Colonic mucosa (tissue), 4 donors: ENCODE results near the gene TPST1. TPM values are rescaled to one million over a fixed set of nuclear protein-coding genes. Genes with fewer than 3 reads are reported as not detected.
"Not testable (repeated sequence)": the region's sequence is repeated elsewhere in the genome, so short reads cannot be mapped to it uniquely, and the experiment has no call there.

ENCODE experiments used
- DNase-seq: peaks from one replicate; pipeline ENCODE4 v3.0.0-alpha.2; 2020
- H3K27ac ChIP-seq: fragments of 200-600 bp; one replicate; pipeline ENCODE4 v1.8.0; 2021
- H3K27me3 ChIP-seq: fragments of 200-600 bp; one replicate; pipeline ENCODE4 v1.8.0; 2021
- H3K36me3 ChIP-seq: fragments of 200-600 bp; one replicate; pipeline ENCODE4 v1.8.0; 2021
- H3K4me1 ChIP-seq: fragments of 200-600 bp; one replicate; pipeline ENCODE4 v1.8.0; 2021; ENCODE audit warnings: mild to moderate bottlenecking
- H3K4me3 ChIP-seq: fragments of 200-600 bp; one replicate; pipeline ENCODE4 v1.8.0; 2021
- H3K9ac ChIP-seq, 2 donors: one replicate each; pipeline ENCODE4 v1.7.0; 2013; ENCODE audit warnings: control low read depth in 2 of 2, low read depth in 2 of 2, low read length in 2 of 2
- H3K9me3 ChIP-seq: fragments of 200-600 bp; one replicate; pipeline ENCODE4 v1.8.0; 2021
- CTCF ChIP-seq: fragments of 200-600 bp; IDR thresholded peaks from one replicate; pipeline ENCODE4 v1.8.0; 2022; ENCODE audit warnings: antibody characterized with exemption, mild to moderate bottlenecking
- intact Hi-C: fragments of 100-400 bp; cut with DNase I; formaldehyde crosslinking; loops from one replicate; pipeline ENCODE4 v1.14.1; 2022
- total RNA-seq, 2 donors: library from RNA; stranded (reverse); fragmentation: NEBNext Ultra II Directional in 1 of 2; extraction: Animal tissue kit (Norgen Biotek cat#: 25700) in 1 of 2; gene quantifications; one replicate each; pipeline ENCODE4 v1.2.1, GENCODE V29; 2021
- donor health status: healthy.
- donor health status: DM: no; HTN: no; CAD: no.
- donor health status: DM: no; HTN: no; CAD: no.

TPST1 gene
- total RNA-seq, 2 donors from 2014 or later, result 3.6 to 6.1 TPM

DNA sequence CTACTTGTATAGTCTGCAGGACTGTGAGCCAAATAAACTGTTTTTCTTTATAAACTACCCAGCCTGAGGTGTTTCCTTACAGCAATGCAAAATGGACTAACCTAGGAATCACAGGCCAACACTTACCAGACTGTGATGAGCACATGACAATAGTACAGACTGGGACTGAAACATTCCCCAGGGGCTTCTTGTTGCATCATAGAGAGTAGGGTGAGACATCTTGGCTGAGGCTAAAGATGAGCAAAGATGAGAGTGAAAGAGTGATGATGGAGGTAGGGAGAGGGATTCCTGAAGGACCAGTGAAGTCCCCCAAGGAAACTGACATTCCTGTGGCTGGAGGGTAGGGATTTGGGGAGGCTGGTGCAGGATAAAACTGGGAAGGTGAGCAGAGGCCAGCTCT is 194.4 kb downstream of the TPST1 start:
- DNase-seq, result no peak
- intact Hi-C loops, result no loop called here

DNA sequence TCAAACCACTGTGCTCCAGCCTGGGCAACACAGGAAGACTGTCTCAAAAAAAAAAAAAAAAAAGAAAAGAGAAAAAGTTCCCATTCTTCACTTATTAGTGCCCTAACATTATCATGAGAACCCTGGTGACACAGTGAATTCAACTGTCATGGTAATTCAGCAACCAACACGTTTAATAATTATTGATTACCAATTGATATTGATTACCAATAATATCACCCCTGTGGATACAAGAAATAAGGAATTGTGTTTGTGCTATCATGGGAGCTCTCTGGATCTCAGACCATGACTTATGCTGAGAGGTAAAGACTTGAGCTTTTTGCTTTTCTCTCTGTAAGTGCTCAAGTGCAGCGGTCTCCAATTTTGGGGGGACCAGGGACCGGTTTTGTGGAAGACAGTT is 195.3 kb downstream of the TPST1 start:
- no peaks in the 10 kb centered on the region for H3K9me3 ChIP-seq
- intact Hi-C loops, result no loop called here
- no peak overlapping the region for H3K4me3 ChIP-seq
- no peak for DNase-seq
- no peaks in the 10 kb centered on the region for H3K27me3 ChIP-seq
- TF ChIP-seq CTCF, result no peak
- H3K4me1 ChIP-seq, result no peaks in the 10 kb centered on the region
- H3K27ac ChIP-seq, result no peak overlapping the region
- H3K36me3 ChIP-seq, result no peaks in the 10 kb centered on the region
- H3K9ac ChIP-seq, result no peak overlapping the region

More for the DNA sequence above, 194.4 kb downstream of the TPST1 start:
- Histone ChIP-seq H3K27me3 (no peaks in the 10 kb centered on the region), H3K9ac (no peak overlapping the region), H3K27ac (no peak overlapping the region), H3K4me1 (no peaks in the 10 kb centered on the region), H3K36me3 (no peaks in the 10 kb centered on the region), H3K9me3 (no peaks in the 10 kb centered on the region), H3K4me3 (no peak overlapping the region)
- TF ChIP-seq CTCF, result no peak

DNA sequence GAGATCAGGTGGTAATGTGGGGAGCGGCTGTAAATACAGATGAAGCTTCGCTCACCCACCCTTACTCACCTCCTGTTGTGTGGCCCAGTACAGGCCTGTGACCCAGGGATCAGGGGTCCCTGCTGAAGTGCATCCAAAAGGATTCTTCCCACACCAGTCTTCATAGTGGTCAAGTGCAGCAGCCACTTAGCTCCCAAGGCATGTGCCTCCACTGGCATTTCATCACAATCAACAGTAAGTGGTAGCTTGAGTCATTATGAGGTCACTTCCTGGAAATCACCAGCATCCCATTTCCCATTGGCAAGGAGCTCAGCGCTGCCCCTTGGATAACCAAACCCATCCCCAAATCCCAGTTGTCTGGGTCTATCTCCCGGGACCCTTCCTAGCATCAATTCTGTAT is 196.0 kb downstream of the TPST1 start:
- H3K27me3 ChIP-seq, H3K4me1 ChIP-seq, intact Hi-C loops, H3K27ac ChIP-seq, H3K4me3 ChIP-seq, H3K9me3 ChIP-seq, H3K9ac ChIP-seq, DNase-seq, H3K36me3 ChIP-seq: not testable (repeated sequence)

DNA sequence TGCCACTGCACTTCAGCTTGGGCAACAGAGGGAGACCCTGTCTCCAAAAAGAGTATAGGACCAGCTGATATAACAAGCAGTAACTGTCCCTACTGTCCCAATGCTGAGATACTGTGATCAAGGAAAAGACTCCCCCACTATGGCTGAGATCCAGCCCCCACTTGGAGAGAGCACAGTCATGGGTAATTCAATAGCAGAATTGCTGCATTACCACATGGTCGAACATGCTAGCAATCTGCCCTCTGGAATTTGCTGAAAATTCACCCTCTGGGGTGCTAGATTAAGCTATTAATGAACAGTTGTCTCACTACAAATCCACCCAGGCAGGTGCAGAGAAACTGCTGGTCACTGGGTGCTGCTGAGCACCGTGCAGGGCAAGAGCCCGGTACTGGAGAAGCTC is 196.8 kb downstream of the TPST1 start:
- H3K27me3 ChIP-seq, H3K9ac ChIP-seq, DNase-seq, H3K9me3 ChIP-seq, H3K4me1 ChIP-seq, H3K4me3 ChIP-seq, H3K27ac ChIP-seq, intact Hi-C loops, H3K36me3 ChIP-seq: not testable (repeated sequence)

- Histone ChIP-seq H3K4me3 (no peak overlapping the region), H3K36me3 (no peaks in the 10 kb centered on the region), H3K27ac (no peak overlapping the region), H3K9me3 (no peaks in the 10 kb centered on the region), H3K9ac (no peak overlapping the region), H3K4me1 (no peaks in the 10 kb centered on the region), H3K27me3 (no peaks in the 10 kb centered on the region)
- TF ChIP-seq CTCF, result no peak
- DNase-seq, result no peak
- intact Hi-C loops, result no loop called here
These were observed 198.4 kb downstream of the TPST1 start for GRCh38 chr7:66403564-66403963.

- H3K9me3 ChIP-seq, result no peaks in the 10 kb centered on the region
- H3K4me3 ChIP-seq, result no peak overlapping the region
- no peaks in the 10 kb centered on the region for H3K36me3 ChIP-seq
- no peaks in the 10 kb centered on the region for H3K27me3 ChIP-seq
- intact Hi-C loops, result no loop called here
- H3K9ac ChIP-seq, result no peak overlapping the region
- H3K27ac ChIP-seq, result no peak overlapping the region
- TF ChIP-seq CTCF, result no peak
- H3K4me1 ChIP-seq, result peaks cover 8% of the 10 kb centered on the region
- DNase-seq, result no peak
These were observed 204.4 kb downstream of the TPST1 start for GRCh38 chr7:66409493-66409892.

Other genes with a start within 250 kb of the TPST1 start
- 10 to 100 TPM; 63.7 to 80.0 TPM for gene GUSB, start 223.1 kb upstream of the TPST1 start, total RNA-seq
- 100 to 1,000 TPM; 134 to 144 TPM for gene ASL, start 129.5 kb upstream of the TPST1 start, total RNA-seq
- 10 to 100 TPM; 33.0 to 34.4 TPM for gene CRCP, start 90.5 kb upstream of the TPST1 start, total RNA-seq